Thymus (tissue), 11 donors: ENCODE results near the gene FBXL2. TPM values are rescaled to one million over a fixed set of nuclear protein-coding genes. Genes with fewer than 3 reads are reported as not detected.
"Not testable (repeated sequence)": the region's sequence is repeated elsewhere in the genome, so short reads cannot be mapped to it uniquely, and the experiment has no call there.

ENCODE experiments used
- DNase-seq, 9 donors: peaks; one replicate each; pipeline ENCODE4 v3.0.0-alpha.2; 2013; ENCODE audit warnings: low spot score in 9 of 9, low read depth in 6 of 9, missing footprints in 1 of 9
- H3K27ac ChIP-seq, 2 donors: one replicate each; pipeline ENCODE4 v1.5.1; 2013; ENCODE audit warnings: control low read depth in 1 of 2, low read depth in 1 of 2, low read length in 1 of 2, mild to moderate bottlenecking in 1 of 2, moderate library complexity in 1 of 2
- H3K27me3 ChIP-seq, 2 donors: one replicate each; pipeline ENCODE4 v1.5.1; 2013; ENCODE audit warnings: low read length in 1 of 2; ENCODE audit not compliant: control insufficient read depth in 2 of 2, insufficient read depth in 1 of 2
- H3K36me3 ChIP-seq, 2 donors: one replicate each; pipeline ENCODE4 v1.5.1; 2013; ENCODE audit warnings: low read length in 1 of 2, mild to moderate bottlenecking in 1 of 2, moderate library complexity in 1 of 2; ENCODE audit not compliant: control insufficient read depth in 2 of 2, insufficient read depth in 2 of 2
- H3K4me1 ChIP-seq, 2 donors: one replicate each; pipeline ENCODE4 v1.5.1; 2013; ENCODE audit warnings: low read length in 2 of 2; ENCODE audit not compliant: control insufficient read depth in 2 of 2, insufficient read depth in 2 of 2
- H3K4me3 ChIP-seq, 2 donors: one replicate each; pipeline ENCODE4 v1.5.1; 2013; ENCODE audit warnings: low read length in 2 of 2, control low read depth in 1 of 2, mild to moderate bottlenecking in 1 of 2
- H3K9me3 ChIP-seq, 2 donors: one replicate each; pipeline ENCODE4 v1.5.1; 2013; ENCODE audit warnings: low read length in 1 of 2, mild to moderate bottlenecking in 1 of 2; ENCODE audit not compliant: control insufficient read depth in 2 of 2, insufficient read depth in 1 of 2
- WGBS: extraction: QIAGEN DNeasy Blood & Tissue Kit; methylation state at CpG from one replicate; pipeline ENCODE4 v1.1.7; 2013; 5-methylcytosine and 5-hydroxymethylcytosine counted together
- polyA plus RNA-seq: library from polyadenylated mRNA; stranded (reverse); fragments of 200-250 nt; gene quantifications from one replicate; pipeline ENCODE4 v1.2.3, GENCODE V29; 2013
- total RNA-seq: library from RNA; stranded (reverse); fragments of 120-200 nt; gene quantifications from one replicate; pipeline ENCODE4 v1.2.4, GENCODE V29; 2013
- donor health status: healthy.

FBXL2 gene
- total and polyA plus RNA-seq, 2 donors = 1.9 to 3.9 TPM

- H3K36me3 ChIP-seq = peaks cover 33 to 85% of the 10 kb centered on the region in 2 donors
- H3K4me3 ChIP-seq = no peak overlapping the region
- no peak overlapping the region for H3K27ac ChIP-seq
- DNase-seq = no peak
- WGBS = 98% methylated on average over 6 of the region's 6 CpGs
- H3K27me3 ChIP-seq = no peaks in the 10 kb centered on the region
- no peaks in the 10 kb centered on the region for H3K4me1 ChIP-seq
- no peaks in the 10 kb centered on the region for H3K9me3 ChIP-seq
These were observed 126.5 kb downstream of the FBXL2 start for GRCh38 chr3:33403756-33404155.

- not testable (repeated sequence) for H3K9me3 ChIP-seq, H3K4me1 ChIP-seq, H3K27me3 ChIP-seq, H3K4me3 ChIP-seq, H3K27ac ChIP-seq, DNase-seq
- WGBS = 98% methylated on average over 3 of the region's 3 CpGs
- H3K36me3 ChIP-seq = peaks cover 27 to 76% of the 10 kb centered on the region in 2 donors
These were observed 133.6 kb downstream of the FBXL2 start for GRCh38 chr3:33410816-33411215.

- 96% methylated on average over 3 of the region's 3 CpGs for WGBS
- no peak for DNase-seq
- H3K4me3 ChIP-seq = no peak overlapping the region
- no peaks in the 10 kb centered on the region for H3K4me1 ChIP-seq
- H3K27ac ChIP-seq = no peak overlapping the region
- no peaks in the 10 kb centered on the region for H3K27me3 ChIP-seq
- peaks cover 23 to 49% of the 10 kb centered on the region in 2 donors for H3K36me3 ChIP-seq
- H3K9me3 ChIP-seq = no peaks in the 10 kb centered on the region
These were observed 139.9 kb downstream of the FBXL2 start for GRCh38 chr3:33417066-33417673.

GRCh38 chr3:33419948-33420347 is 142.7 kb downstream of the FBXL2 start:
- no peaks in the 10 kb centered on the region for H3K9me3 ChIP-seq
- H3K27me3 ChIP-seq = no peaks in the 10 kb centered on the region
- DNase-seq = no peak
- no peak overlapping the region for H3K4me3 ChIP-seq
- H3K4me1 ChIP-seq = no peaks in the 10 kb centered on the region
- WGBS = 98% methylated on average over 1 of the region's 1 CpG
- peaks cover 21 to 60% of the 10 kb centered on the region in 2 donors for H3K36me3 ChIP-seq
- H3K27ac ChIP-seq = no peak overlapping the region

- Histone ChIP-seq H3K27me3 (no peaks in the 10 kb centered on the region), H3K4me3 (no peak overlapping the region), H3K36me3 (peaks cover 18 to 56% of the 10 kb centered on the region in 2 donors), H3K9me3 (no peaks in the 10 kb centered on the region), H3K4me1 (no peaks in the 10 kb centered on the region), H3K27ac (no peak overlapping the region)
- no peak for DNase-seq
- WGBS = 98% methylated on average over 2 of the region's 2 CpGs
These were observed 143.7 kb downstream of the FBXL2 start for GRCh38 chr3:33420966-33421365.

- peaks cover 15 to 42% of the 10 kb centered on the region in 2 donors for H3K36me3 ChIP-seq
- H3K27me3 ChIP-seq = no peaks in the 10 kb centered on the region
- no peaks in the 10 kb centered on the region for H3K4me1 ChIP-seq
- H3K9me3 ChIP-seq = no peaks in the 10 kb centered on the region
- no peak for DNase-seq
- no peak overlapping the region for H3K4me3 ChIP-seq
- no peak overlapping the region for H3K27ac ChIP-seq
- 97% methylated on average over 10 of the region's 10 CpGs for WGBS
These were observed 147.6 kb downstream of the FBXL2 start for GRCh38 chr3:33424606-33425452.

- Histone ChIP-seq H3K36me3 (peaks cover 13 to 41% of the 10 kb centered on the region in 2 donors), H3K4me1 (no peaks in the 10 kb centered on the region), H3K9me3 (no peaks in the 10 kb centered on the region), H3K4me3 (no peak overlapping the region), H3K27me3 (no peaks in the 10 kb centered on the region), H3K27ac (no peak overlapping the region)
- DNase-seq = no peak
- WGBS = 94% methylated on average over 2 of the region's 2 CpGs
These were observed 148.2 kb downstream of the FBXL2 start for GRCh38 chr3:33425453-33425852.

GRCh38 chr3:33426068-33426467 is 148.8 kb downstream of the FBXL2 start:
- no peak overlapping the region for H3K27ac ChIP-seq
- WGBS = 95% methylated on average over 1 of the region's 1 CpG
- no peaks in the 10 kb centered on the region for H3K9me3 ChIP-seq
- no peaks in the 10 kb centered on the region for H3K27me3 ChIP-seq
- H3K4me3 ChIP-seq = no peak overlapping the region
- H3K36me3 ChIP-seq = peaks cover 13 to 35% of the 10 kb centered on the region in 2 donors
- no peak for DNase-seq
- no peaks in the 10 kb centered on the region for H3K4me1 ChIP-seq

GRCh38 chr3:33426630-33427317 is 149.5 kb downstream of the FBXL2 start:
- WGBS = 96% methylated on average over 10 of the region's 10 CpGs
- Histone ChIP-seq H3K27ac (no peak overlapping the region), H3K27me3 (no peaks in the 10 kb centered on the region), H3K36me3 (peaks cover 7 to 29% of the 10 kb centered on the region in 2 donors), H3K9me3 (no peaks in the 10 kb centered on the region), H3K4me3 (no peak overlapping the region), H3K4me1 (no peaks in the 10 kb centered on the region)
- DNase-seq = no peak
